ENCODE data around the gene SORCS1.

DNA sequence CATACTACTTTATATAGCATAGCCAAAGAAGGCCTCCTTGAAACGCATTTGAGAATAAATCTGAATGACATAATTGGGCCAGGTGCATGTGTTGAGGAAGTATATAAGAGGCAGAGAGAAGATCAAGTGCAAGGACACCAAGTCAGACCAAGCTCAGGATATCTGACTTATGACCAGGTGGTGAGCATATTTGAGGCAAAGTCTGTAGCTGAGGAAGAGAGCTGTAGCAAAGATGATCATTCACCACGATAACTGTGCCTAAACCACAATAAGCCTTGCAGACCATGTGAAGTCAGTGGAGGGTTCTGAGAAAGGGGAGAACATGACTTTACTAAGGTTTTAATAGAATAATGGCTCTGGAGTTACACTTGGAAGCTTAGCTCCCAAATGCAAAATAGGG, 292.3 kb downstream of the SORCS1 start:
- TF ChIP-seq, protein P1, sequence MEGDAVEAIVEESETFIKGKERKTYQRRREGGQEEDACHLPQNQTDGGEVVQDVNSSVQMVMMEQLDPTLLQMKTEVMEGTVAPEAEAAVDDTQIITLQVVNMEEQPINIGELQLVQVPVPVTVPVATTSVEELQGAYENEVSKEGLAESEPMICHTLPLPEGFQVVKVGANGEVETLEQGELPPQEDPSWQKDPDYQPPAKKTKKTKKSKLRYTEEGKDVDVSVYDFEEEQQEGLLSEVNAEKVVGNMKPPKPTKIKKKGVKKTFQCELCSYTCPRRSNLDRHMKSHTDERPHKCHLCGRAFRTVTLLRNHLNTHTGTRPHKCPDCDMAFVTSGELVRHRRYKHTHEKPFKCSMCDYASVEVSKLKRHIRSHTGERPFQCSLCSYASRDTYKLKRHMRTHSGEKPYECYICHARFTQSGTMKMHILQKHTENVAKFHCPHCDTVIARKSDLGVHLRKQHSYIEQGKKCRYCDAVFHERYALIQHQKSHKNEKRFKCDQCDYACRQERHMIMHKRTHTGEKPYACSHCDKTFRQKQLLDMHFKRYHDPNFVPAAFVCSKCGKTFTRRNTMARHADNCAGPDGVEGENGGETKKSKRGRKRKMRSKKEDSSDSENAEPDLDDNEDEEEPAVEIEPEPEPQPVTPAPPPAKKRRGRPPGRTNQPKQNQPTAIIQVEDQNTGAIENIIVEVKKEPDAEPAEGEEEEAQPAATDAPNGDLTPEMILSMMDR (IDR thresholded peaks at IDR 0.05; ENCODE audit: low read depth, low read length, poor library complexity, severe bottlenecking), result no peak
- TF ChIP-seq EZH2phosphoT487 (IDR thresholded peaks at IDR 0.05; ENCODE audit: borderline replicate concordance, low read length), result no peak
